SK-N-SH (cell line): Measurements from ENCODE around the gene ARL5A.

Experiments
- FOXM1 ChIP-seq: IDR thresholded peaks from 2 replicates; pipeline ENCODE4 v1.4.0; 2012; ENCODE audit warnings: low read depth, mild to moderate bottlenecking
- POLR2AphosphoS5 ChIP-seq: IDR thresholded peaks from 2 replicates; pipeline ENCODE4 v1.6.1; 2012; ENCODE audit warnings: low read depth, low read length
- RAD21 ChIP-seq: IDR thresholded peaks from 2 replicates; pipeline ENCODE4 v1.6.1; 2012; ENCODE audit warnings: mild to moderate bottlenecking, low read length
- SMC3 ChIP-seq: IDR thresholded peaks from 2 replicates; pipeline ENCODE4 v1.6.1; 2012; ENCODE audit warnings: low read depth, low read length, improper control_type of control experiment
- USF2 ChIP-seq: fragments of 150-350 bp; IDR thresholded peaks from 2 replicates; pipeline ENCODE4 v1.6.1; 2017; ENCODE audit warnings: antibody characterized with exemption, low read length, low read depth, borderline replicate concordance
- TF ChIP-seq, protein P1 (sequence below): IDR thresholded peaks from 2 replicates; pipeline ENCODE4 v1.4.0; 2012; ENCODE audit warnings: low read depth
- TF ChIP-seq, protein P2 (sequence below): fragments of 200-600 bp; sonication (generic); IDR thresholded peaks from 2 replicates; pipeline ENCODE4 v1.6.1; 2017; ENCODE audit warnings: antibody characterized with exemption, mild to moderate bottlenecking, moderate library complexity

- TF ChIP-seq POLR2AphosphoS5 (no peak), SMC3 (no peak), FOXM1 (no peak), USF2 (no peak), RAD21 (no peak)
- TF ChIP-seq, protein P1, sequence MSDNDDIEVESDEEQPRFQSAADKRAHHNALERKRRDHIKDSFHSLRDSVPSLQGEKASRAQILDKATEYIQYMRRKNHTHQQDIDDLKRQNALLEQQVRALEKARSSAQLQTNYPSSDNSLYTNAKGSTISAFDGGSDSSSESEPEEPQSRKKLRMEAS, result no peak
- TF ChIP-seq, protein P2, sequence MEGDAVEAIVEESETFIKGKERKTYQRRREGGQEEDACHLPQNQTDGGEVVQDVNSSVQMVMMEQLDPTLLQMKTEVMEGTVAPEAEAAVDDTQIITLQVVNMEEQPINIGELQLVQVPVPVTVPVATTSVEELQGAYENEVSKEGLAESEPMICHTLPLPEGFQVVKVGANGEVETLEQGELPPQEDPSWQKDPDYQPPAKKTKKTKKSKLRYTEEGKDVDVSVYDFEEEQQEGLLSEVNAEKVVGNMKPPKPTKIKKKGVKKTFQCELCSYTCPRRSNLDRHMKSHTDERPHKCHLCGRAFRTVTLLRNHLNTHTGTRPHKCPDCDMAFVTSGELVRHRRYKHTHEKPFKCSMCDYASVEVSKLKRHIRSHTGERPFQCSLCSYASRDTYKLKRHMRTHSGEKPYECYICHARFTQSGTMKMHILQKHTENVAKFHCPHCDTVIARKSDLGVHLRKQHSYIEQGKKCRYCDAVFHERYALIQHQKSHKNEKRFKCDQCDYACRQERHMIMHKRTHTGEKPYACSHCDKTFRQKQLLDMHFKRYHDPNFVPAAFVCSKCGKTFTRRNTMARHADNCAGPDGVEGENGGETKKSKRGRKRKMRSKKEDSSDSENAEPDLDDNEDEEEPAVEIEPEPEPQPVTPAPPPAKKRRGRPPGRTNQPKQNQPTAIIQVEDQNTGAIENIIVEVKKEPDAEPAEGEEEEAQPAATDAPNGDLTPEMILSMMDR, result no peak
Measured at GRCh38 chr2:151869291-151869690, 41.1 kb upstream of the ARL5A start.
